ENCODE data around the gene MYL12B.

DNA sequence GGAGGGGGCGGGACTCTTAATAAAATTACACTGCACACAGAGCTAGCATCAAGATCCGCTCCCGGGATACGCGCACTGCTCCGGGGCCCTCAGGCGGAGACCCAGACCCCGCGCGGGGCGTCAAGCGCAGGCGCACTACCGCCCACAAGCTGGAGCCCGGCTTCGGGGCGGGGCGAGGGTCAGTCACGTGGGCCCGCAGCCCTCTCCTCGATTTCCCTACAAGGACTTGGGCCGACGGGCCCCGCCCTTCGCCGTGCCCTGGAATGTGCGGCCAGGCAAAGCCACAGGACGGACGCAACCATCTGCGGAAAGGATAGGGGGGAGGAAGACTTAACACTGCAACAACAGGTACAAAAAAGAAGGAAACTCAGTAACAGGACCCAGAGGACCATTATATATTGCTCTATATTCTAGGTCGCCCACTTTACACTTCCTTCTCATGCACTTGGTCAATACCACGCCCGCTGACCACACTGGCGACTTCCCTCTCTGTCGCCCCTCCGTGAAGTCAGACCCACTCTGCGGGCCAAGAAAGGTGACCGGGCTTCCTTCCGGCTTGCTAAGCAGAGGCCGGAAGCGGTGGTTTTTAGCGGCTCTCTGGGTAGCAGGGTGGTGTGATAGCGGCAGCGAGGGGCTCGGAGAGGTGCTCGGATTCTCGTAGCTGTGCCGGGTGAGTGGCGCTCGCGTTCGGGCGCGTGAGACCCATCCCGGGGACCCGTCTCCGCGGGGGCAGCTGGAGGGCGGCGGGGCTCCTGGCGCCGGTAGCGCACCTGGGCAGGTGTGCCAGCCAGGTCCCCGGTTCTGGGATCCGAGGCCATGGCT, 14.5 kb upstream of the MYL12B start, which contains the start of gene MYL12A:
- TF ChIP-seq, protein P1, sequence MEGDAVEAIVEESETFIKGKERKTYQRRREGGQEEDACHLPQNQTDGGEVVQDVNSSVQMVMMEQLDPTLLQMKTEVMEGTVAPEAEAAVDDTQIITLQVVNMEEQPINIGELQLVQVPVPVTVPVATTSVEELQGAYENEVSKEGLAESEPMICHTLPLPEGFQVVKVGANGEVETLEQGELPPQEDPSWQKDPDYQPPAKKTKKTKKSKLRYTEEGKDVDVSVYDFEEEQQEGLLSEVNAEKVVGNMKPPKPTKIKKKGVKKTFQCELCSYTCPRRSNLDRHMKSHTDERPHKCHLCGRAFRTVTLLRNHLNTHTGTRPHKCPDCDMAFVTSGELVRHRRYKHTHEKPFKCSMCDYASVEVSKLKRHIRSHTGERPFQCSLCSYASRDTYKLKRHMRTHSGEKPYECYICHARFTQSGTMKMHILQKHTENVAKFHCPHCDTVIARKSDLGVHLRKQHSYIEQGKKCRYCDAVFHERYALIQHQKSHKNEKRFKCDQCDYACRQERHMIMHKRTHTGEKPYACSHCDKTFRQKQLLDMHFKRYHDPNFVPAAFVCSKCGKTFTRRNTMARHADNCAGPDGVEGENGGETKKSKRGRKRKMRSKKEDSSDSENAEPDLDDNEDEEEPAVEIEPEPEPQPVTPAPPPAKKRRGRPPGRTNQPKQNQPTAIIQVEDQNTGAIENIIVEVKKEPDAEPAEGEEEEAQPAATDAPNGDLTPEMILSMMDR (IDR thresholded peaks at IDR 0.05), result no peak
- TF ChIP-seq POLR2AphosphoS5 (IDR thresholded peaks at IDR 0.05), result peak; percentile 93 to 99 (median 99)
- TF ChIP-seq POLR2A (IDR thresholded peaks at IDR 0.05), result peak; percentile 99
- TF ChIP-seq EP300 (IDR thresholded peaks at IDR 0.05; ENCODE audit: low read depth), result peak; percentile 17

Data from transverse colon (tissue), 4 donors.